Endodermal cell (in vitro differentiated cells): ENCODE data around the gene PREP. TPM values are rescaled to one million over a fixed set of nuclear protein-coding genes. Genes with fewer than 3 reads are reported as not detected.

Experiments
- DNase-seq: peaks from one replicate; pipeline ENCODE4 v3.0.0-alpha.2; 2017
- H3K27ac ChIP-seq: 2 replicates; pipeline ENCODE4 v1.5.1; 2013; ENCODE audit warnings: mild to moderate bottlenecking, low read depth, low read length, moderate library complexity
- H3K27me3 ChIP-seq: 2 replicates; pipeline ENCODE4 v1.6.1; 2013; ENCODE audit warnings: mild to moderate bottlenecking, low read length, moderate library complexity; ENCODE audit not compliant: insufficient read depth, control insufficient read depth, poor library complexity, severe bottlenecking
- H3K36me3 ChIP-seq: 2 replicates; pipeline ENCODE4 v1.7.0; 2013; ENCODE audit warnings: mild to moderate bottlenecking, low read length, moderate library complexity; ENCODE audit not compliant: control insufficient read depth, insufficient read depth
- H3K4me1 ChIP-seq: one replicate; pipeline ENCODE4 v1.7.0; 2013; ENCODE audit warnings: low read length; ENCODE audit not compliant: control insufficient read depth, insufficient read depth
- H3K4me3 ChIP-seq: 2 replicates; pipeline ENCODE4 v1.5.1; 2013; ENCODE audit warnings: mild to moderate bottlenecking, low read length, moderate library complexity
- H3K9ac ChIP-seq: 2 replicates; pipeline ENCODE4 v1.6.1; 2013; ENCODE audit warnings: mild to moderate bottlenecking, low read length, moderate library complexity; ENCODE audit not compliant: poor library complexity, severe bottlenecking; ENCODE audit errors: extremely low read depth
- H3K9me3 ChIP-seq: 2 replicates; pipeline ENCODE4 v1.6.1; 2013; ENCODE audit warnings: mild to moderate bottlenecking, low read length, moderate library complexity; ENCODE audit not compliant: control insufficient read depth
- H3K27ac Mint-ChIP-seq: 2 replicates; pipeline ENCODE4 v1.8.0; 2020; ENCODE audit warnings: mixed read lengths
- H3K27me3 Mint-ChIP-seq: 2 replicates; pipeline ENCODE4 v1.8.0; 2021; ENCODE audit warnings: mild to moderate bottlenecking, mixed read lengths; ENCODE audit not compliant: insufficient read depth
- H3K36me3 Mint-ChIP-seq: 2 replicates; pipeline ENCODE4 v1.8.0; 2020; ENCODE audit warnings: low read depth, mixed read lengths
- H3K4me1 Mint-ChIP-seq: 2 replicates; pipeline ENCODE4 v1.8.0; 2020; ENCODE audit warnings: mixed read lengths
- H3K4me3 Mint-ChIP-seq: 2 replicates; pipeline ENCODE4 v1.8.0; 2020; ENCODE audit warnings: mild to moderate bottlenecking, moderate library complexity, mixed read lengths
- H3K9me3 Mint-ChIP-seq: 2 replicates; pipeline ENCODE4 v1.8.0; 2020; ENCODE audit warnings: mild to moderate bottlenecking, mixed read lengths
- WGBS, 2 experiments: methylation state at CpG; one replicate each; pipeline versions ENCODE4 v1.1.5 to v1.1.7; 2013; ENCODE audit warnings: missing lambda C conversion rate in 2 of 2, mixed read lengths in 1 of 2; ENCODE audit not compliant: insufficient coverage in 1 of 2, insufficient read length in 1 of 2; 5-methylcytosine and 5-hydroxymethylcytosine counted together
- total RNA-seq, 2 donors: library from RNA; stranded (reverse); fragmentation: NEBNext Ultra II Directional in 1 of 2; extraction: Animal tissue kit (Norgen Biotek cat#: 25700) in 1 of 2; gene quantifications; 2 replicates in 1 of 2; 3 replicates in 1 of 2; pipeline ENCODE4 v1.2.1, GENCODE V29; 2021
- TF ChIP-seq, protein P1 (sequence below): fragments of 200-600 bp; sonication (generic); conservative IDR thresholded peaks from 2 replicates; pipeline ENCODE4 v1.5.0; 2021; ENCODE audit warnings: antibody characterized with exemption, mild to moderate bottlenecking

Gene PREP
- total RNA-seq, 2 donors from 2014 or later = 42.9 to 52.2 TPM

DNA sequence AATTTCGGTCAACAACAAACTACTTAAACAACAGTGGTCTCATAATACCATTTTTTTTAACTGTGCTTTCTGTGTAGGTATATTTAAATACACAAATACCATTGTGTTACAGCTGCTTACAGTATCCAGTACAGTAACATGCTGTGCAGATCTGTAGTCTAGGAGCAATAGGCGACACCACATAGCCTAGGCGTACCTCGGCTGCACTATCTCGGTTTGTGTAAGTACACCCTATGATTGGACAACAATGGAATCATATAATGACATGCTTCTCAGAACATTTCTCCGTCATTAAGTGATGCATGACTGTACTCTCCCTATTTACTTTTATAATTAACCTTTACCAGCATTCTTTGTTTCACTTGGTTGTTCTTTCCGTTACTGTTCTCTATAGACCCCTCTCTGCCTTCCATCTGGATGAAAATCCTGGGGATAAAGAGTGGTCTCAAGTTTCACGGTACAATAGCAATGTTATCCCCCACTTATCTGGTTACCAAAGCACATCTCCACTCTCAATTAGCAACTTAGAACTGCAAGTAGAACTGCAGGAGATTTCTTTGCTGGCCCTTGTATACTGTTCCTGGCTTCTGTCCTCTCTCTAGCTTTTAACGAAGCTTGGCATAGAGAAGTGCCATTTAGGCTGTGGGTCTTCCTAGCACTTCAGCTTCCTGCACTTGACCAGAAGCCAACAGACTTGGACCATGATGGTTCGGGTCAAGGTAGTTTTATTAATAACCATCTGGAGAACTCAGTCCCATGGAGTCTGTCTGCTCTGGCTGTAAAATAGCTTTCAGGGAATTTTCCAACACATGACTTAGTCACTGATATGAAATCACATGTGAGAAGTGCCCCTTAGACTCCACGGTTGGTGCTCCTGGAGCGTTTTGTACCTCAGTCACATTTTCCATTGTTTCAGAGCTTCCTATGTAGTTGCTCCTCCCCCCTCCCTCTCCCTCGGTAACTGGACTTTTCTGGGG, 142.7 kb downstream of the PREP start:
- peaks cover 4% of the 10 kb centered on the region for H3K4me1 ChIP-seq
- TF ChIP-seq, protein P1, sequence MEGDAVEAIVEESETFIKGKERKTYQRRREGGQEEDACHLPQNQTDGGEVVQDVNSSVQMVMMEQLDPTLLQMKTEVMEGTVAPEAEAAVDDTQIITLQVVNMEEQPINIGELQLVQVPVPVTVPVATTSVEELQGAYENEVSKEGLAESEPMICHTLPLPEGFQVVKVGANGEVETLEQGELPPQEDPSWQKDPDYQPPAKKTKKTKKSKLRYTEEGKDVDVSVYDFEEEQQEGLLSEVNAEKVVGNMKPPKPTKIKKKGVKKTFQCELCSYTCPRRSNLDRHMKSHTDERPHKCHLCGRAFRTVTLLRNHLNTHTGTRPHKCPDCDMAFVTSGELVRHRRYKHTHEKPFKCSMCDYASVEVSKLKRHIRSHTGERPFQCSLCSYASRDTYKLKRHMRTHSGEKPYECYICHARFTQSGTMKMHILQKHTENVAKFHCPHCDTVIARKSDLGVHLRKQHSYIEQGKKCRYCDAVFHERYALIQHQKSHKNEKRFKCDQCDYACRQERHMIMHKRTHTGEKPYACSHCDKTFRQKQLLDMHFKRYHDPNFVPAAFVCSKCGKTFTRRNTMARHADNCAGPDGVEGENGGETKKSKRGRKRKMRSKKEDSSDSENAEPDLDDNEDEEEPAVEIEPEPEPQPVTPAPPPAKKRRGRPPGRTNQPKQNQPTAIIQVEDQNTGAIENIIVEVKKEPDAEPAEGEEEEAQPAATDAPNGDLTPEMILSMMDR = no peak
- DNase-seq = no peak
- no peaks in the 10 kb centered on the region for H3K27me3 ChIP-seq
- Mint-ChIP-seq H3K27me3 (no peaks in the 10 kb centered on the region), H3K36me3 (no peaks in the 10 kb centered on the region), H3K9me3 (no peaks in the 10 kb centered on the region), H3K27ac (no peak overlapping the region), H3K4me3 (no peak overlapping the region), H3K4me1 (peaks cover 10% of the 10 kb centered on the region)
- H3K9me3 ChIP-seq = no peaks in the 10 kb centered on the region
- H3K27ac ChIP-seq = no peak overlapping the region
- 86 to 92% methylated on average over 9 to 13 of the region's 13 CpGs for WGBS, 2 experiments
- H3K9ac ChIP-seq = no peak overlapping the region
- H3K4me3 ChIP-seq = no peak overlapping the region
- H3K36me3 ChIP-seq = no peaks in the 10 kb centered on the region

DNA sequence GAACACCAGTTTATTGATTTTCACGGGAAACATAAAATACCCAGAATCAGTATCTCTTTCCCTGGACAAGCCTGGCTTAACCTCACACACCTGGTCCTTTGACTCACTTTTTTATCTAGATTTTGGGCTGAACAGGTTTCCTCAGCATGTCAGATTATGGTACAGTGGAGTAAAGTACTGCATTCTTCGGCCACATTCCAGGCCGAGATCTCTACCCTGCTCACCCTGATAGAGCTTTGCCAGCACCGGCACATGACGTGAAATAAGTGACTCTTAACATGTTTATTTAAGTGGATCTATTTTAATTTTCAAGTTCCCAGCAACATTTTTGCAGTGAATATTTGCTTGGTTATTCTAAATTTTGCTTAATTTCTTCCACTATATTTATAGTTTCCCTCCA, 144.1 kb downstream of the PREP start:
- no peaks in the 10 kb centered on the region for H3K36me3 Mint-ChIP-seq
- Histone ChIP-seq H3K4me3 (no peak overlapping the region), H3K36me3 (no peaks in the 10 kb centered on the region), H3K9me3 (no peaks in the 10 kb centered on the region), H3K9ac (no peak overlapping the region), H3K27me3 (no peaks in the 10 kb centered on the region), H3K4me1 (peaks cover 4% of the 10 kb centered on the region), H3K27ac (no peak overlapping the region)
- H3K27ac Mint-ChIP-seq = no peak overlapping the region
- H3K4me3 Mint-ChIP-seq = no peak overlapping the region
- no peak for DNase-seq
- H3K9me3 Mint-ChIP-seq = no peaks in the 10 kb centered on the region
- WGBS, 2 experiments = 80 to 95% methylated on average over 2 to 5 of the region's 5 CpGs
- H3K27me3 Mint-ChIP-seq = no peaks in the 10 kb centered on the region
- H3K4me1 Mint-ChIP-seq = peaks cover 10% of the 10 kb centered on the region
- TF ChIP-seq, protein P1 = no peak

DNA sequence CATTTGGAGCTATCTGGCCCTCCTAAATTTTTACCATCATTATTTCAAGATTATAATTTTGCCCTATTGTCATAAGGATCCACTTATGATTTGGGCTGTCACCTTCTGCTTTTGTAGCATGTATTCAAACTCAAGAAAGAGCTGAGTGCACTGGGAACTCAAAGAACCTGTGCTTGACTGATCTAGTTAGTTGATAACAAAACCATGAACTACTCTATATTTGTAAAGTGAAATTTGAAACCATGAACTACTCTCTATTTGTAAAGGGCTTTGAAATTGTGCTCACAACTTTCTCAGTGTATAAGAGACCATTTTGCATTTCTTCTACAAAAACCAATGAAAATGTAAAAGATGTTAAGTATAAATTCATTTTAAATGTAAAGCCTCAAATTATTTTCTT, 145.5 kb downstream of the PREP start:
- H3K4me3 Mint-ChIP-seq = no peak overlapping the region
- H3K36me3 Mint-ChIP-seq = no peaks in the 10 kb centered on the region
- no peak for DNase-seq
- no peaks in the 10 kb centered on the region for H3K9me3 ChIP-seq
- peaks cover 4% of the 10 kb centered on the region for H3K4me1 ChIP-seq
- TF ChIP-seq, protein P1 = no peak
- H3K27me3 ChIP-seq = no peaks in the 10 kb centered on the region
- peaks cover 13% of the 10 kb centered on the region for H3K4me1 Mint-ChIP-seq
- no peaks in the 10 kb centered on the region for H3K36me3 ChIP-seq
- no peak overlapping the region for H3K27ac Mint-ChIP-seq
- H3K27ac ChIP-seq = peak overlapping the region; percentile 1
- no peak overlapping the region for H3K9ac ChIP-seq
- H3K27me3 Mint-ChIP-seq = no peaks in the 10 kb centered on the region
- H3K4me3 ChIP-seq = no peak overlapping the region
- no peaks in the 10 kb centered on the region for H3K9me3 Mint-ChIP-seq
